Fibroblast of skin of left quadriceps (primary cell): ENCODE measurements around the gene ZBTB17.
"Not testable (repeated sequence)": the region's sequence is repeated elsewhere in the genome, so short reads cannot be mapped to it uniquely, and the experiment has no call there.

Experiments used
- DNase-seq, 2 experiments: peaks; one replicate each; pipeline ENCODE4 v3.0.0-alpha.2; 2013; ENCODE audit warnings: low read depth in 2 of 2

The ZBTB17 gene

DNA sequence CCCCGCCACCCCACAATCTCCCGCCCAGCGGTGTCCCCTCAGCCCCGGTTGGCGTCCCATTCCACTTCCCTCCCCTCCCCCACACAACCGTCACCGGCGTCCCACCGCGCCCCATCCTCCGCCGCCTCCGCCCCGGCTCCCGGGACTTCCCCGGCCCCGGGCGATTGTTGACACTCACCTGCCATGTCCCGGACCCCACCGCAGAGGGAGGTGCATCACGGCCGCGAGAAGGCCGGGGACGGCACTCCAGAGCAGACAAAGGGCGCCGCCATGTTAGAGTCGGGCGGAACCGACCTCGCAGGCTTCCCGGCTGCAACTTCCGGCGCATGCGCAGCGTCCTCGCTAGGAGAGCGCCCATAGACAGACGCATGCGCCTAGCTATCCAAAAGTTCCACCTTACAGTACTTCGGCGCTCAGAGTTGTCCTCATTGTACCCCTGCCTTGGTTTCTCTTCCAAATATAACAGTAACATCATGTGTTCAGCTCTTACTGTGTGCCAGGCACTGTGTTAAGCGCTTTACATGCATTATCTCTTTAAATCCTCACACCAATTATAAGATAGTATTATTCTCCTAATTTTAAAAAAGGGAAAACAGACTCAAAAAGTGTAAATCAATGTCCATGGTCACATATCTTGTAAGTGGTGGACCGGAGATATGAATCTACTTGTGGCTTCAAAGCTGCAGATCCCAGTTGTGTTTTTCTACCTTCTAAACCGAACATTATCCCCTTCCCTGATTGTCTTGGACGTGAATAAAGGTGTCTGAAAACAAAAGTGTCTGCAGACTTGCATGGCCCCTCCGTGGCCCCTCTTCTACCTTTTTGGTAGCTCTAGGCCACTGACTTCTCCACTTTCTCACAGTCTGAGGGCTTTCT, at the start of gene ZBTB17:
ZBTB17 (minus strand) TSS at position 297 of the 876 bp plus-strand sequence. CDS start 27,606 bp downstream, outside the sequence.
- peak; percentile 74 to 80 for DNase-seq

DNA sequence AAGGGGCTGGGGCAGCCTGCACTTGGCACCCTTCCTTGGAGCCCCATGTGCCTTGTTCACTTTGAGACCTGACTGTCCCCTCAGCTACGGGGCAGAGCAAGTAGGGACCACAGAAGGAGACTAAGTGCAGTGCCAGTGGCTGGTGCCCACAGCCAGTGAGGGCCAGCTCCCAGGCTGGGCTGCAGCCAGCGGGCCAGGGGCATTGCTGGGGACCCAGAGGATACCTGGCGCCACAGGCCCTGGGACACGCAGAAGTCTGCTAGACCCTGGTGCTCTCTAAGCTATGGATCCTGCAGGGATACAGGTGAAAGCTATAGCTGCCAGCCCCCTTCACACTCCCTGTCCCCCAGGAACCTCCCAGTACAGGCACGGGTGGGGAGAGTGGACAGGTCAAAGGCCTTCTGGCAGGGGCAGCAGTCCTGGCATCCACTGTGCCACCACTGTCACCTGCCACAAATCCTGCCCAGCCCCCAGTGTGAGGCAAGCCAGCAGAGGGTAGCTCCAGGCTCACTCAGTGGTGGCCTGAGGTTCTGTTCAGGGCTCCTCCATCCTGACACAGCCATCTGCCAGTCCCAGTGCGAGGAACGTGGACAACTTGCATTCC, 47.3 kb upstream of the ZBTB17 start:
- DNase-seq = no peak

DNA sequence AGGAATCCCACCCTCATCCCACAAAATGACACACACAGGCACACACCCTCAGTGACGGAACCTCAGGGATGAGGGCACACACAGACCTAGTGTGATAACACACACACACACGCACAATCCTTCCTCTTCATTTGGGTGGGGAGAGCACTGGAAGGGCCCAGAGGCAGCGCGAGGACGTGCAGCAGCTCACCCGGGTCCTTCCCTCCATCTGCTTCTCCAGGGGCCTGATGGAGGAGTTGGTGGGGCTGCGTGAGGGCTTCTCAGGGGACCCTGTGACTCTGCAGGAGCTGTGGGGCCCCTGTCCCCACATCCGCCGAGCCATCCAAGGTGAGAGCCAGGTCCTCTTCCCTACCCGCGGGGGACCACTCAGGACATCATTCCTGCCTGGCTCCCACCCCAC, 46.5 kb upstream of the ZBTB17 start:
- DNase-seq = no peak

GRCh38 chr1:16021681-16022080, 45.8 kb upstream of the ZBTB17 start, which contains the start of gene CLCNKA:
Gene CLCNKA, plus strand, starts transcription at chr1:16022036. Its CDS starts 584 bp downstream, at chr1:16022620.
- DNase-seq = no peak

- DNase-seq = not testable (repeated sequence)
Observed at GRCh38 chr1:16020878-16021277, 45.0 kb upstream of the ZBTB17 start.

GRCh38 chr1:16020325-16020724, 44.4 kb upstream of the ZBTB17 start:
- DNase-seq = no peak

DNA sequence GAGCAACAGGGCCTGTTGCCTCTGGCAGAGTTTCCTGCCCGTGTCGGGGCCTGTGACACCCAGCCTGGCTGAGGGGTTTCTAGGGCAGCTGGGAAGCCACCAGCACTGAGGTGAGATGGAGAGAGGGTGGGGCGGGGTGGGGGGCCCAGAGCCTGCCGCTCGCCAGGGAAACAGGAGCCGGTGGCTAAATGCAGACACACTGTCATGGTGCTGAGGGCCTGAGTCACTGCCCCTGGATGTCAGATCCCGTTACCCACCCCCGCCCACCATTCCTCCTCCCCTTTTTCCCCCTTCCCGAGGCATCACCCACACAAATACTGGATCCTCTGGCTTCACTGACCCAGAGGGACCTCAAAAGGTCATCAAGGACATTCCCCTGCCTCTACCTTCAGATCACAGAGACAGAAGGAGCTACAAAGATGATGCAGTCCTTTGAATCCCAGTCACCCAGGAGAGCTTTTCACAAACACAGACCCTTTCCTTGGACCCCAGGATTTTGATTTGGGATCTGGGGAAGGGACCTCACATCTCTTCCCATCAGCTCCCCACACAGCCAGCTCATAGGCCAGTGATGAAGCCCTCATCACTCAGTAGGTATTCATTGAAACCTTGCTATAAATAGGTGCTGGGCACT, 43.9 kb upstream of the ZBTB17 start:
- no peak for DNase-seq

DNA sequence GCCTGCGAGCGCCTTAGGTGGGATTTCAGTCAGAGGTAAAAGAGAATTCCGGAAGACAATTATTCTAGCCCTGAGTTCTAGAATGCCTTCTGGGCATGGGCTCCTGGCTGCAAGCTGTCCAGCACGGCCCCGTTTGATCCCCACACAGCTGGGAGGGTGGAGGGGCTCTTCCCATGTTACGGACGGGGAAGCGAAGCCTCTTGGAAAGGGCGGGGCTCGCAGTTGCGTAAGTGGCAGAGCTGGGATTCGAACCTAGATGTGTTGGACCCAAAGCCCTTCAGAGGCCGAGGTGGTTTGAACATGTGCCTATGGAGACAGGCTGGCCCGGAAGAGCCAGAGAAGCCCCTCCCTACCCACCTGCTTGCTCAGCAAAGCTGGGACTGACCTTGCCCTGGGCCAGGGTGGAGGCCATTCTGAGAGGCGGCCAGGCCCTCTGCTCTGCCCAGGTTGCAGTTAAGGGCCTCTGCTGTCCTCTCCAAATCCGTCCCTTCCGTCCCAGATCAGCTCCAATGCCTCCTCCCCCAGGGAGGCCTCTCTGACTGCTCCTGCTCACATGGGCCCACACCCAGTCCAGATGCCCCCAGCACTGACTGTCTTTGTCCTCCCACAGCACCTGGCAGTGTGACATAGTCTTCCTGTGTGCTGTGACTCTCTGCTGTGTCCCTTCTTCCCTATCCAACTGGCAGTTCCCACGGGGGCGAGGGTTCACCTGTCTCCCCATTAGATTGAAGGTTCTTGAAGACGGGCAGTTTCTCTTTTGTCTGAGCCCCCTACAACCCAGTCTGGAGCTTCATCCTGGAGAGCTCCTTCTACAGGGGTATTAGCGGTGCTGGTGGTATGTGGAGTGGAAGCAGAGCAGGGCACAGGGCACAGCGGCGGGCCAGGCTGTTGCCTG, 43.1 kb upstream of the ZBTB17 start:
- DNase-seq = no peak

GRCh38 chr1:16018308-16018707, 42.4 kb upstream of the ZBTB17 start:
- DNase-seq = no peak

GRCh38 chr1:16017461-16018303, 41.8 kb upstream of the ZBTB17 start, which contains the start of gene HSPB7:
Gene HSPB7, minus strand, starts transcription at chr1:16018043. Its CDS starts 80 bp downstream, at chr1:16017963.
- DNase-seq = peak; percentile 36 to 45

GRCh38 chr1:16017076-16017460, 41.2 kb upstream of the ZBTB17 start:
- DNase-seq = no peak

- DNase-seq = no peak
Observed at GRCh38 chr1:16015960-16016901, 40.3 kb upstream of the ZBTB17 start.

DNA sequence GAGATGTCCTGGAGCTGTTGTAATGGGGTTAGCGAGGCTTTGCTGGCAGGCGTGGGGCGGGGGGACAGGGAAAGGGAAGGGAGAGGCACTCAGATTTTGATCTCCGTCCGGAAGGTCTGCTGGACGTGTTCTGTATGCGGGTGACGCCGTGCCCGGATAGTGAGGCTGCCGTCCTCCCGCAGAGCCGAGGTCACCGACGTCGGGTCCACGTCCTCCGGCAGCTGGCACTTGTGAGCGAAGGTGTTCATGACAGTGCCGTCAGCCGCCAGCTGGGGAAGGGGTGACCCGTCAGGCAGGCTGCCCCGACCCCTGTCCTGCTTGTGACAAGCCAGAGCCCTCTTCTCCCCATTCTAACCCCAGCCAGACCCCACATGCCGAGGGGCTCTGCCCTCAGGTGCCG, 39.6 kb upstream of the ZBTB17 start:
- no peak for DNase-seq

DNA sequence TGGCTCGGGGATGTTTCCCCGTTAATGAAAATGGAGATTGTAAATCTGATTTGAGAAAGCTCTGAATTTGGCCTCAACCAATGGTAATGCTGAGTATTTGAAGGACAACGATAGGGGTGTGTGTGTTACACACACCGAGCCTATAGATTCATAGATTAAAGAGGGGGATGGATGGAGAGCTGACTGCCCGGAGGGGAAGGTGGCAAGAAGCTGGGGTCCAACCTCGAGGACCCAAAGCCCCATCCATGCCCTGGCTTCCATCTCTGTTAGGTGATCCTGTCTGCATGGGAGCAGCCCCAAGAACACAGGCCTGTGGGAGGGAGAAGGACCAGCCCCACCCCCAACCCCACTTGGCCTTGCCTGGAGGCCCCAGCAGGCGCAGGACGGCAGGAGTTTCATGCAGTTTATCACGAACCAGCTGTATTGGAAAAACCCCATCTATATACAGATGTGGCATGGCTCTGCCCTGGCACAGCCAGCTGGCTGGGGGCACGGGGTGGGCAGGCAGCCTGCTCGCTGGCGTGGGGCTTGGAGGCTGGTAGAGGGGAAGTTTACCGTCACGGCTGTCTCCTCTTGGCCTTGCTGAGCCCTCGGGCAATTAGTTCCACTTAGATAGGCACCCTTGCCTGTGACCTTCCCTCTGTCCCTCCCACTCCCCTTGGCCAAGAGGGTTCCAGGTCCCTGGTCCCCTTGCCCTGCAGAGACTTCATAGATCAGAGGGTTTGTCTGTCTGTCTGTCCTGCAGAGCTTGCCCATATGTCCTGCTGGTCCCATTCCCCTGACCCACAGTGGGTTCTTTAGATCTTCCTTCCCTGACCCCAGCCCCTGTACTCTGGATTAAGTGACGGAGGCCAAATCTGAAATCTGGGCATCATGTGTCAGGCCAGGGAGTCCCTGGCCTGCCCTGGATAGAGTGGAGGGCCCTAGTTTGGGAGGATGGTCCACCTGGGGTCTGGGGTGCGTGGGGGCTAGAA, 38.9 kb upstream of the ZBTB17 start:
- DNase-seq = no peak

GRCh38 chr1:16013908-16014258, 38.0 kb upstream of the ZBTB17 start:
- DNase-seq = no peak

DNA sequence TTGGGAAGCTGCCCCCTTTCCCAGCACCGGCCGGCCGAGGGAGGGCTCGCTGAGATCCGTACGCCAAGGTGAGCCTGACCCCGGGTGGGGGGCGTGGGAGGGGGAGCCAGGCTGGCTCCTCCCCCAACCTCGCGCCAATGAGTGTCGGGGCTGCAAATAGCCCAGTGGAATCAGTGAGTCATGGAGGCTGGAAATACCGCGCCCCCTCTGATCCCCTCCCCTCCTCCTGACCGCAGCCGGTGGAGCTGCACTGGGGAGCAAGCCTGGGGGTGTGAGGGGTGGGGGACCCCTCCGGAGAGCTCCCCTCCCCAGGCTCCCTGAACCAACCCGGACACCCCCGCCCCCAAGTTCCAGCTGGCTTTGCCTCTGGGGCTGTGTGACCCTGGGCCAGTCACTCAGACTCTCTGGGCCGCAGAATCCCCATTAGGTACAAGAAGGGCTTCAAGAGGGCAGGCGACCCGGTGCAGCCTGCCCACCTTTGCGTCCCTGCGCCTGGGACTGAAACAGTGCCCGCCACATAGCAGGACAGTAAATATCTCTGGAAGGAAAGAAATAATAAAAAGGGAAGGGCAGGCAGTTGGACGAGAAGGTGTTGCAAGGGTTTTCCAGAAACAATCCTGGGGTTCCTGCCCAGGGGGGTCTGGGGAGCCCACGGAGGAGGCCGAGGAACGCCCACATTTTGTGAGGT, 37.5 kb upstream of the ZBTB17 start:
- peak; percentile 45 to 54 for DNase-seq

- DNase-seq = peak; percentile 46 to 49
Observed at GRCh38 chr1:16012590-16013219, 36.8 kb upstream of the ZBTB17 start.
